GM23338 (cell line): ENCODE results near the gene PLRG1. TPM values are rescaled to one million over a fixed set of nuclear protein-coding genes. Genes with fewer than 3 reads are reported as not detected.

Experiments
- ATAC-seq: fragments of 200-7000 bp; cut with Tn5 transposase; 3 replicates; pipeline ENCODE4 v1.9.1; 2020
- DNase-seq: peaks from one replicate; pipeline ENCODE4 v3.0.0-alpha.2; 2015; ENCODE audit warnings: low spot score
- H2AFZ ChIP-seq: fragments of 200-600 bp; sonication (generic); 2 replicates; pipeline ENCODE4 v1.8.0; 2016; ENCODE audit warnings: antibody characterized with exemption, mild to moderate bottlenecking, moderate library complexity
- H3F3A ChIP-seq: fragments of 200-600 bp; sonication (generic); replicated peaks from 2 replicates; pipeline ENCODE4 v1.8.0; 2017; ENCODE audit warnings: antibody characterized with exemption, mixed run types, low read depth
- H3K27ac ChIP-seq: fragments of 200-600 bp; sonication (generic); 2 replicates; pipeline ENCODE4 v1.6.1; 2016; ENCODE audit warnings: low read depth
- H3K27me3 ChIP-seq: fragments of 200-600 bp; sonication (generic); 2 replicates; pipeline ENCODE4 v1.8.0; 2016; ENCODE audit warnings: mild to moderate bottlenecking, mixed run types, moderate library complexity; ENCODE audit not compliant: insufficient read depth
- H3K36me3 ChIP-seq: fragments of 200-600 bp; sonication (generic); 2 replicates; pipeline ENCODE4 v1.8.0; 2016; ENCODE audit warnings: mild to moderate bottlenecking; ENCODE audit not compliant: insufficient read depth
- H3K4me1 ChIP-seq: fragments of 200-600 bp; sonication (generic); 2 replicates; pipeline ENCODE4 v1.8.0; 2016; ENCODE audit warnings: mild to moderate bottlenecking, moderate library complexity; ENCODE audit not compliant: insufficient read depth
- H3K4me2 ChIP-seq: fragments of 200-600 bp; sonication (generic); 2 replicates; pipeline ENCODE4 v1.7.1; 2017; ENCODE audit warnings: mixed run types
- H3K4me3 ChIP-seq: fragments of 200-600 bp; sonication (generic); 2 replicates; pipeline ENCODE4 v1.6.1; 2016; ENCODE audit warnings: mixed run types
- H3K79me2 ChIP-seq: fragments of 200-600 bp; sonication (generic); replicated peaks from 2 replicates; pipeline ENCODE4 v1.8.0; 2017; ENCODE audit warnings: mild to moderate bottlenecking; ENCODE audit not compliant: insufficient read depth
- H3K9me2 ChIP-seq: fragments of 200-600 bp; sonication (generic); 2 replicates; pipeline ENCODE4 v1.8.0; 2017; ENCODE audit not compliant: insufficient read depth
- H4K20me1 ChIP-seq: fragments of 200-600 bp; sonication (generic); replicated peaks from 2 replicates; pipeline ENCODE4 v1.8.0; 2017; ENCODE audit warnings: mild to moderate bottlenecking; ENCODE audit not compliant: insufficient read depth
- H3K27ac Mint-ChIP-seq: 2 replicates; pipeline ENCODE4 v1.8.0; 2020; ENCODE audit warnings: inconsistent platforms, mild to moderate bottlenecking, moderate library complexity, mixed read lengths
- H3K27me3 Mint-ChIP-seq: 3 replicates; pipeline ENCODE4 v1.8.0; 2022; ENCODE audit warnings: low read depth, mild to moderate bottlenecking, moderate library complexity, mixed read lengths, inconsistent platforms; ENCODE audit not compliant: insufficient read depth, poor library complexity
- H3K36me3 Mint-ChIP-seq: 3 replicates; pipeline ENCODE4 v1.8.0; 2021; ENCODE audit warnings: low read depth, mild to moderate bottlenecking, inconsistent platforms, moderate library complexity, mixed read lengths
- H3K4me1 Mint-ChIP-seq: 3 replicates; pipeline ENCODE4 v1.8.0; 2020; ENCODE audit warnings: mild to moderate bottlenecking, inconsistent platforms, mixed read lengths
- H3K4me3 Mint-ChIP-seq: 3 replicates; pipeline ENCODE4 v1.8.0; 2021; ENCODE audit warnings: moderate library complexity, mild to moderate bottlenecking, inconsistent platforms, mixed read lengths
- H3K9me3 Mint-ChIP-seq: 3 replicates; pipeline ENCODE4 v1.8.0; 2020; ENCODE audit warnings: moderate library complexity, mild to moderate bottlenecking, inconsistent platforms, mixed read lengths
- JUNB ChIP-seq: IDR thresholded peaks from one replicate; pipeline ENCODE4 v1.6.1; 2016; ENCODE audit warnings: antibody characterized with exemption; ENCODE audit not compliant: unreplicated experiment
- polyA plus RNA-seq: library from polyadenylated mRNA; unstranded; fragments of >200 nt; fragmentation: Nextera tagmentation; extraction: Ambion mirVana; gene quantifications from 2 replicates; pipeline ENCODE4 v1.2.1, GENCODE V29; 2016
- total RNA-seq: library from RNA; depleted of rRNA; stranded (reverse); fragments of >200 nt; shearing (Covaris generic); gene quantifications from 2 replicates; pipeline ENCODE4 v1.2.3, GENCODE V29; 2014
- TF ChIP-seq, protein P1 (sequence below): IDR thresholded peaks from 2 replicates; pipeline ENCODE4 v1.6.1; 2016; ENCODE audit warnings: antibody characterized with exemption
- TF ChIP-seq, protein P2 (sequence below), 2 experiments: fragments of 200-600 bp in 1 of 2; sonication (generic) in 1 of 2; conservative IDR thresholded peaks; 2 replicates each; pipeline versions ENCODE4 v1.5.1 to v1.6.1; 2016 to 2017; ENCODE audit warnings: antibody characterized with exemption in 2 of 2, low read depth in 2 of 2, mild to moderate bottlenecking in 2 of 2, moderate library complexity in 1 of 2

Gene PLRG1
- total and polyA plus RNA-seq, 2 experiments from 2014 or later = 77.3 to 82.7 TPM

DNA sequence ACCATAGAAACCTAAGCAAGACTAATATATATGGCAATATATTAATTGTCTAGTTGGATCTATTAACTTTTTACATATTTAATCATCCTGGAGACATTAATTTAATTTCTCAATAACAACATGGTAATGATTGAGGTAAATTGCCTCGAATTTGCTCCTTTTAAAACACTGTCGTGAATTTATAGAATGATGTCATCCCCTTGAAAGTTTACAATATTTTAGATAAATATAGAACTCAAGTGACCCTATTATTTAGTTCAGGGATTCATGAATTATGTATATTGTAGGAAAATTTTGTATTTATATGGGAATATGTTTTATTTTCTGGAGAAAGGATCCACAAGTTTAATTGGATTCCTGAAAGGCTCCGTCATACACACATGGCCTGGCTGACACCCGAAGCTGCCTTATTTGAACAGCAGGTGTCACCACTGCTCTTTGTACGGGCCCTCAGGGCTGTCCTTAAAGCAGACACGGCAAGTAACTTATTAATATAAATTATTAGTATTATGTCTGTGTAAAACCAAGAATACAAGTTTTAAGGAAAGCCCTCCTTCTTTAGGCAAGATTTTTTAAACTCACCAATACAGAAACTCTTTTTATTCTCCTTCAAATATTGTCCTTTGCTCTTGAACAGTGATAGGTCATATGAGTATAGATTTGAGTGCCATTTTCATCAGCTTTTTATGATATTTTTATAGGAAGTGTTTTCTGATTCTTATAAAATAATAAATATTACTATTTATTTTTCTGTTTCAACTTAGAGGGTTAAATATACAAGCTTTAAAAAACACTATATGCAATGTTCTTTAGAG is 1.9 kb upstream of the PLRG1 start:
- no peak overlapping the region for H3K4me3 Mint-ChIP-seq
- H3K79me2 ChIP-seq = peaks cover 30% of the 10 kb centered on the region
- peaks cover 5% of the 10 kb centered on the region; the same call in 1 of the 2 replicates for H3K36me3 ChIP-seq
- no peak overlapping the region for H2AFZ ChIP-seq
- peaks cover 6% of the 10 kb centered on the region; the same call in 1 of the 2 replicates for H4K20me1 ChIP-seq
- no peak overlapping the region for H3K4me3 ChIP-seq
- TF ChIP-seq, protein P1, sequence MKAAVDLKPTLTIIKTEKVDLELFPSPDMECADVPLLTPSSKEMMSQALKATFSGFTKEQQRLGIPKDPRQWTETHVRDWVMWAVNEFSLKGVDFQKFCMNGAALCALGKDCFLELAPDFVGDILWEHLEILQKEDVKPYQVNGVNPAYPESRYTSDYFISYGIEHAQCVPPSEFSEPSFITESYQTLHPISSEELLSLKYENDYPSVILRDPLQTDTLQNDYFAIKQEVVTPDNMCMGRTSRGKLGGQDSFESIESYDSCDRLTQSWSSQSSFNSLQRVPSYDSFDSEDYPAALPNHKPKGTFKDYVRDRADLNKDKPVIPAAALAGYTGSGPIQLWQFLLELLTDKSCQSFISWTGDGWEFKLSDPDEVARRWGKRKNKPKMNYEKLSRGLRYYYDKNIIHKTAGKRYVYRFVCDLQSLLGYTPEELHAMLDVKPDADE = no peak
- TF ChIP-seq, protein P2, sequence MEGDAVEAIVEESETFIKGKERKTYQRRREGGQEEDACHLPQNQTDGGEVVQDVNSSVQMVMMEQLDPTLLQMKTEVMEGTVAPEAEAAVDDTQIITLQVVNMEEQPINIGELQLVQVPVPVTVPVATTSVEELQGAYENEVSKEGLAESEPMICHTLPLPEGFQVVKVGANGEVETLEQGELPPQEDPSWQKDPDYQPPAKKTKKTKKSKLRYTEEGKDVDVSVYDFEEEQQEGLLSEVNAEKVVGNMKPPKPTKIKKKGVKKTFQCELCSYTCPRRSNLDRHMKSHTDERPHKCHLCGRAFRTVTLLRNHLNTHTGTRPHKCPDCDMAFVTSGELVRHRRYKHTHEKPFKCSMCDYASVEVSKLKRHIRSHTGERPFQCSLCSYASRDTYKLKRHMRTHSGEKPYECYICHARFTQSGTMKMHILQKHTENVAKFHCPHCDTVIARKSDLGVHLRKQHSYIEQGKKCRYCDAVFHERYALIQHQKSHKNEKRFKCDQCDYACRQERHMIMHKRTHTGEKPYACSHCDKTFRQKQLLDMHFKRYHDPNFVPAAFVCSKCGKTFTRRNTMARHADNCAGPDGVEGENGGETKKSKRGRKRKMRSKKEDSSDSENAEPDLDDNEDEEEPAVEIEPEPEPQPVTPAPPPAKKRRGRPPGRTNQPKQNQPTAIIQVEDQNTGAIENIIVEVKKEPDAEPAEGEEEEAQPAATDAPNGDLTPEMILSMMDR (conservative IDR thresholded peaks at IDR 0.05; ENCODE audit: low read depth in 2 of 2) = peak; percentile 75 to 89
- H3K4me2 ChIP-seq = no peak overlapping the region
- no peaks in the 10 kb centered on the region for H3F3A ChIP-seq
- no peaks in the 10 kb centered on the region for H3K27me3 ChIP-seq
- H3K36me3 Mint-ChIP-seq = peaks cover 8% of the 10 kb centered on the region
- peak; percentile 71 for DNase-seq
- H3K27ac ChIP-seq = no peak overlapping the region
- ATAC-seq = peak; percentile 43
- H3K27me3 Mint-ChIP-seq = no peaks in the 10 kb centered on the region
- H3K4me1 ChIP-seq = peaks cover 8% of the 10 kb centered on the region; the same call in 1 of the 2 replicates
- no peaks in the 10 kb centered on the region for H3K9me2 ChIP-seq
- no peak overlapping the region for H3K27ac Mint-ChIP-seq
- no peaks in the 10 kb centered on the region for H3K9me3 Mint-ChIP-seq
- peaks cover 8% of the 10 kb centered on the region for H3K4me1 Mint-ChIP-seq

DNA sequence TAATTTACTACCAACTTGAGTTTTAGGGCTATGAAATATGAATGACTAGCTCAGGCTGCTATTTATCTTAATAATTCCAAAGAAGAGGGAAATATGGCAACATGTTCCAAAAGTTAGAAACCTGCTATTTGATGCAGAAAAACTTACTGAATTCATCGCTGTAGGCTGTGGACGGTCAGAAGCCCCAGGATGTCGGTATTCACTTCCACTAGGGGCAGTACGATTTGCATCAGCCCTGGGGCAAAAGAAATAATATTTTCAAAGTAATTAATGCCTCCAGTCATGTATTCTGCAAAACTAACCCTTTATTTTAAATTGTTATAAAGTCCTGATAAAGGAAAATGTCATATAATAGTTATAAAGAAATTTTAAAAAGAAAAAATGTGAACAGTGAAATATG is 4.5 kb downstream of the PLRG1 start:
- H3K9me3 Mint-ChIP-seq = no peaks in the 10 kb centered on the region
- peaks cover 8% of the 10 kb centered on the region for H3K4me1 Mint-ChIP-seq
- H3K9me2 ChIP-seq = no peaks in the 10 kb centered on the region
- H3K27ac ChIP-seq = no peak overlapping the region
- H3K36me3 Mint-ChIP-seq = peaks cover 56% of the 10 kb centered on the region
- ATAC-seq = no peak
- H3K4me2 ChIP-seq = no peak overlapping the region
- peaks cover 53% of the 10 kb centered on the region for H3K36me3 ChIP-seq
- no peaks in the 10 kb centered on the region for H3F3A ChIP-seq
- H3K79me2 ChIP-seq = peaks cover 32% of the 10 kb centered on the region
- no peaks in the 10 kb centered on the region for H3K27me3 ChIP-seq
- H3K4me3 Mint-ChIP-seq = no peak overlapping the region
- TF ChIP-seq, protein P2 (conservative IDR thresholded peaks at IDR 0.05; ENCODE audit: low read depth in 2 of 2) = peak; percentile 10 to 46; a peak in 2 of 4 replicates
- no peak for TF ChIP-seq JUNB
- H3K27me3 Mint-ChIP-seq = no peaks in the 10 kb centered on the region
- no peak overlapping the region for H3K27ac Mint-ChIP-seq
- H4K20me1 ChIP-seq = peaks cover 6% of the 10 kb centered on the region; the same call in 1 of the 2 replicates
- DNase-seq = no peak
- no peak overlapping the region for H2AFZ ChIP-seq
- H3K4me3 ChIP-seq = no peak overlapping the region
- peaks cover 8% of the 10 kb centered on the region; the same call in 1 of the 2 replicates for H3K4me1 ChIP-seq
